ENCODE results near the gene LRRFIP1.
"Not testable (repeated sequence)": the region's sequence is repeated elsewhere in the genome, so short reads cannot be mapped to it uniquely, and the experiment has no call there.

Gene LRRFIP1

GRCh38 chr2:237732070-237732469 is 104.7 kb downstream of the LRRFIP1 start:
- no peak for DNase-seq

DNA sequence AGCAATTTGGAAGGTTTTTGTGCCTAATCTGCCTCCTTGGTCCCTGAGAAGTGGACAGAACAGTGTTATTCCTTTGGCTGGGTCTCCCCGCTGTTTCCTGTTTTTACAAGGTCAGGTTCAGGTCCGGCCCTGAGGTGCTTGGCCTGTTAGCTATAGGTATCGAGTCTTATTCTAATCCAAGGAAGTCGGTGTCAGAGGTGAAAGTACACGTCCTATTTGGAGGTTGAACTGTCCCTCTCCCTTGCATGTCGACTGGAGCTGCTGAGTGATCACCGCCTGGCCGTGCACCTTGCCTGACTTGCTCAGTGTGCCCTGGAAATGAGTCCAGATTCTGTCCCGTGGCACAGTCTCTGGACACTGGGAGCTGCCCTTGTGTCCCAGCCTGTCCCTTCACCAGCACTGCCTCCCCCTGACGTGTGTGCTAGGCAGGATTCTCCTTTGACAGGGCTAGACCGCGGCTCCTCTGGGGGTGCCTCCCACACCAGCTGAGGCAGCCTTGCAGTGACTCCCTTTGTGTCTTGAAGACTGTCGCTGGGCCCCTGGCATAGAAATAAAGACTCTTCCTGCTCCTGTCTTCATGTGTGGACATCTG is 105.5 kb downstream of the LRRFIP1 start:
- DNase-seq, result no peak

DNA sequence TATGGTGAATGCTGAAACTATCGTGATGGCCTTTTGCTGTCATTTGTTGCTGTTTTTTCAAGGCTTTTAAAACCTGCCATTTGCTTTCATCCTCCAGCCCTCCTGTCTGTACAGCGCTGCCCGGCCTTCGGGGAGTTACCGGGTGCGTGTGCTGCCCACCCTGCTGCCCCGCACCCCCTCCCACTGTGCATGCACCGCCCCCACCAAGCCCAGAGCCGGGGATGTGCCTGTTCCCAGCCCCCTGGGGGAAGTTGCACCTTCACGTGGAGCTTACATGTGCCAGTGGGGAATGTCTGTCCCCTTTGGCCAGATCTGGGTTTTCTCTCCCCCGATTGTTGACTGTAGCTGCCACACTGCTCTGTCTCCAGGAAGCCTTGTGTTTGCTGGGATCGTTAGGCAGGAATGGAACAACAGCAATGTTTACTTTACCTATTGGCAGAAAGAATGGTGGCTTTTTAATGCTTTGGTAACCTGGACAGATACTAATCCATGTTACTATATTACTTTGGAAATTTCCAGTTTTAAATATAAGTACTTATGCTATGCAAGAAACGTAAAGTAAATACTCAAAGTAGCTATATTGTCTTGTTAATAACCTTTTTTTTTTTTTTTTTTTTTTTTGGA is 106.4 kb downstream of the LRRFIP1 start:
- DNase-seq, result no peak

GRCh38 chr2:237734905-237735623 is 107.7 kb downstream of the LRRFIP1 start:
- DNase-seq, result no peak

DNA sequence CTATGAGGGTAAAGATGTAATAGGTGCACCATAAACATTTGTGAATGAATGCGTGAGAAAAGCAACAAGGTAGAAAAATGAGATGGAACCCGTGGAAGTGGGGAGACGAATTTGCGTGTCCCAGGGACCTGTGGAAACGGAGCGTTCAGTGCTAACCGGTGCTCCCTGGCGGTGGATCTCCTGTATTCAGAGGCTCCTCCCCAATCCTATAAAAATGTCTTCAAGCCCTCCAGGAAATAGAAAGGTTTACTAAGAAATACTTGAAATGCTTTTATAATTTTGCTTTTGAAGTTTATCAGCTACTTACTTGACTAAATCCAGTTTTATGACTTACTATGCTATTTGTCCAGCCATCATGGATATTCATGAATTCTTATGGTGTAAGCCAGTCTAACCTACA is 108.4 kb downstream of the LRRFIP1 start:
- no peak for DNase-seq

GRCh38 chr2:237736783-237737182 is 109.4 kb downstream of the LRRFIP1 start:
- no peak for DNase-seq

GRCh38 chr2:237737196-237737865 is 109.9 kb downstream of the LRRFIP1 start:
- no peak for DNase-seq

GRCh38 chr2:237738255-237738654 is 110.9 kb downstream of the LRRFIP1 start:
- no peak for DNase-seq

GRCh38 chr2:237739101-237739500 is 111.7 kb downstream of the LRRFIP1 start:
- no peak for DNase-seq

GRCh38 chr2:237742191-237742590 is 114.8 kb downstream of the LRRFIP1 start:
- DNase-seq, result no peak

- no peak for DNase-seq
Observed at GRCh38 chr2:237742614-237743013, 115.2 kb downstream of the LRRFIP1 start.

DNA sequence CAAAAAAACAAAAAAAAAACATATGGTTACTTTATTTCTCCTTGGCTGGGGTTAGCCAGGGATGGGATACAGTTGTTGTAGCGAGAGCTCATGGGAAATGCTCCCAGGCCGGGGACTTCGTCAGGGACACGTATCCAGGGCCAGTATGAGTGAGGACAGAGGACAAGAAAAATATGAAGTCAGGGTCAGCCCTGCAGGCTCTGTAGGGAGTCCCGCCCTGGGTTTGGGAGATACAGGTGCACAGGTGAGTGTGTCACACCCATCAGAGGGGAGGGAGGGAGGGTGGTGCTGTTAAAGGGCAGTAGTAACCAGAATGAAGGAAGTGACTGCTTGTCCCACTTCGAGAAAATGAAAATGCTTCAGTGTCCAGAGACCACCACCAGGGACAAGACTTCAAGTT is 115.6 kb downstream of the LRRFIP1 start:
- no peak for DNase-seq

GRCh38 chr2:237743561-237744269 is 116.3 kb downstream of the LRRFIP1 start:
- DNase-seq, result no peak

DNA sequence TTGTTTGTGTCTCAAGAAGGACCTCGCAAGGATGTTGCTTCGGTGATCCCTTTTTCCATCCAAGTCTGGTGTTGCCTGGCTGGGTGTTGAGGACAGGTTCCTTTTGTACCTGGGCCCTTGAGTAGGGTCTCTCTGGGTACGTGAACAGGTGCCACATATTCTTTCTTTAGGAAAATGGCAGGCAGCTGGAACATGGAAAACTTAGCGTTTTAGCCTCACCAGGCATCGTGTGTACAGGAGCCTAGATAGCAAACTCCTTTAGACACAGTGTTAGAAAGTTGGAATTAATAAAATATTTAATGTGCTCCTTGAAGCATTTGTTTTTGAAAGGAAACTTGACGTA is 116.9 kb downstream of the LRRFIP1 start:
- no peak for DNase-seq

DNA sequence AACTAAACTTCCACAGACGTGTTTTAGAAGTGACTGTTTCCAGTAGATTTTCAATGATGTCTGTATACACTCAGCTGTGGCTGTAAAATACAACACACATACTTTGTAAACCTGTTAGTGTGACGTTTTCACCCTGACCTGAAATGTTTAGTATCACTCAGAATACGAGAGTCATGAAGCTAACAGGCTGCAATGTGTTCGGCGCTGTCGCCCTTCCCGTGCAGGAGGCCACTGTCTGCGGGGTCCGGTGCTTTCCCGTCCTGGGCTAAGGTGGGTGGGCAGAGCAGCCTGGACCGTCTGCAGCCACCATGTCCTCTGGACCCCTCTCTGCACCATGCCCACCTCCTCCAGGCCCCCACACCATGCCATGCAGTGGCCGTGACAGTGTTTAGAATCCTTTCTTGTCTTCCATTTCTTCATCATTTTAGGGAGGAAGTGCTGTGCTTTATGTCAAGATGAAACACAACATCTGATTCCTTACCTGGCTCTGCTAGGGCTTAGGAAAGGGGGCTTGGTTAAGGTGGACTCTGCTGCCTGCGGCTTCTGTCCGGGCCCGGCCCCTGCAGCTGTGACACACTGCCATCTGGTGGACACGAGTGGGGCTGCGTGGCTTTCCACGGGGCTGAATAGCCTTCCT is 117.3 kb downstream of the LRRFIP1 start:
- peak; percentile 72 for DNase-seq

DNA sequence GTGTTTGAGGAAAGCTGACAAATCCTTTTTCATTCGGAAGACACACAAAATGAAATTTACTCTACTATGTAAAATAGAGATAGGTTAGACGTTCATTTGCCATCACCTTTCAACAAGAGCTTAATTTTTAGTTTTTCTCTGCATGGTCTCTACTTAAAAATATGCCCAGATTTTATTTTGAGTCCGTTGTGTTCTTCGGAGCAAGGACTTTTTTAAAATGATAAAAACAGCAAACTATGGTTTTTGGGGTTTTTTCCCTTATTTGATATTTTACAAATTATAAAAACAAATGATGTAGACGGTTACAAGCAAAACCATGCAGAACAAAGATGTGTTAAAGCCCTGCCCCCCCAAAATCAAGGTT is 117.8 kb downstream of the LRRFIP1 start:
- no peak for DNase-seq

- no peak for DNase-seq
Observed at GRCh38 chr2:237746302-237747080, 119.1 kb downstream of the LRRFIP1 start.

DNA sequence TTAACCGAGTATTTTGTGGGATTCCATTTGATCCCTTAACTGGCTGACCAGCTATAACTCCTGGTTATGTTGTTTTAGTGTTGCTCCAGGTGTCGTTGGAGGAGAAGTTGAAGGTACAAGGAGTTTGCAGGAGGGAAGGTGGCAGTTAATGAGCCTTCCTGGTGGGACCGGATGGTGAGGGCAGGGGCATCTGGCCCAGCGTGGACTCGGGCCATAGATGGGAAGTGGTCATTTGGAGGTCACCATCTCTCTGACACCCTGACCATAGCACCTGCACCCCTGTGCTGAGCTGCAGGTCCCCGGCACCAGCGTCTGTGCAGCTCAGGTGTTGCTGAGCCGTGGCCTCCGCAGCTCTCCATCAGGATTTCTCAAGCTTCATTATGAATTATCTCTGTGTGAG is 119.8 kb downstream of the LRRFIP1 start:
- DNase-seq, result no peak

GRCh38 chr2:237749002-237749401 is 121.6 kb downstream of the LRRFIP1 start:
- DNase-seq, result no peak

- no peak for DNase-seq
Observed at GRCh38 chr2:237749961-237750360, 122.6 kb downstream of the LRRFIP1 start.

DNA sequence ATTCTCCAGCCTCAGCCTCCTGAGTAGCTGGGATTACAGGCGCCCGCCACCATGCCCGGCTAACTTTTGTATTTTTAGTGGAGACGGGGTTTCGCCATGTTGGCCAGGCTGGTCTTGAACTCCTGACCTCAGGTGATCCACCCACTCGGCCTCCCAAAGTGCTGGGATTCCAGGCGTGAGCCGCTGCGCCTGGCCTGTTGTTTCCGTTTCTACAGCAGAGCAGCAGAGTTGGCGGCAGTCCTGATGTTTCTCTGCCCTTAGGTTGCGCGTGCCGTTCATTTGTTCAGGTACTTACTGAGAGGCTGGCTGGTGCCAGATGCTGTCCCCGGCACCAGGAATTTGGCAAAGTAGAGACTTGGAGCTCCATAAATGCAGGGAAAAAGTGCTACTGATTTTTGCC is 123.1 kb downstream of the LRRFIP1 start:
- not testable (repeated sequence) for DNase-seq

GRCh38 chr2:237752761-237753165 is 125.4 kb downstream of the LRRFIP1 start:
- DNase-seq, result no peak
